A673 (cell line): ENCODE measurements around the gene CX3CR1. TPM values are rescaled to one million over a fixed set of nuclear protein-coding genes. Genes with fewer than 3 reads are reported as not detected.

Experiments
- BruUV-seq: library from RNA; stranded (reverse); fragments of 400-500 nt; replicated peaks from 2 replicates; lab custom pipeline; 2021; lab: Mats Ljungman, UMichigan
- CTCF ChIA-PET: fragments of 300-600 bp; sonication (Branson Sonifier 250); formaldehyde crosslinking; loops from one replicate; lab custom pipeline; 2022; ENCODE audit warnings: antibody characterized with exemption; lab: Charles Lee
- POLR2A ChIA-PET: fragments of 300-600 bp; sonication (Branson Sonifier 250); formaldehyde crosslinking; loops from one replicate; lab custom pipeline; 2022; ENCODE audit warnings: antibody characterized with exemption; ENCODE audit not compliant: low non-redundant PET; lab: Charles Lee
- DNase-seq: peaks from one replicate; pipeline ENCODE4 v3.0.0-alpha.2; 2015; ENCODE audit warnings: low spot score
- H3K27ac ChIP-seq: fragments of 200-600 bp; sonication (generic); 2 replicates; pipeline ENCODE4 v1.5.1; 2016; ENCODE audit warnings: mixed run types, low read depth, mild to moderate bottlenecking, mixed read lengths, antibody characterized with exemption, low read length; ENCODE audit not compliant: poor library complexity, severe bottlenecking
- H3K27me3 ChIP-seq: fragments of 200-600 bp; sonication (generic); replicated peaks from 2 replicates; pipeline ENCODE4 v1.6.1; 2017; ENCODE audit warnings: mixed run types, low read depth, mild to moderate bottlenecking, mixed read lengths, antibody characterized with exemption, low read length; ENCODE audit not compliant: insufficient read depth, poor library complexity
- H3K36me3 ChIP-seq: fragments of 200-600 bp; sonication (generic); 2 replicates; pipeline ENCODE4 v1.6.1; 2016; ENCODE audit warnings: mixed run types, mild to moderate bottlenecking, mixed read lengths, antibody characterized with exemption, low read length; ENCODE audit not compliant: insufficient read depth, poor library complexity, severe bottlenecking
- H3K4me1 ChIP-seq: fragments of 200-600 bp; sonication (generic); 2 replicates; pipeline ENCODE4 v1.6.1; 2017; ENCODE audit warnings: mixed run types, mild to moderate bottlenecking, mixed read lengths, antibody characterized with exemption, low read length; ENCODE audit not compliant: insufficient read depth, poor library complexity, severe bottlenecking
- H3K4me3 ChIP-seq: fragments of 200-600 bp; sonication (generic); 2 replicates; pipeline ENCODE4 v1.5.1; 2016; ENCODE audit warnings: low read depth, mixed run types, mild to moderate bottlenecking, mixed read lengths, low read length; ENCODE audit not compliant: poor library complexity, severe bottlenecking
- H3K9me3 ChIP-seq: fragments of 200-600 bp; sonication (generic); 2 replicates; pipeline ENCODE4 v1.6.1; 2016; ENCODE audit warnings: mixed run types, low read depth, mild to moderate bottlenecking, mixed read lengths, antibody characterized with exemption, low read length; ENCODE audit not compliant: poor library complexity, severe bottlenecking
- EZH2 ChIP-seq: fragments of 200-600 bp; sonication (generic); IDR thresholded peaks from 2 replicates; pipeline ENCODE4 v1.6.1; 2017; ENCODE audit warnings: borderline replicate concordance, low read depth, mild to moderate bottlenecking, mixed read lengths, antibody characterized with exemption, low read length; ENCODE audit not compliant: poor library complexity, severe bottlenecking
- intact Hi-C: fragments of 100-400 bp; cut with micrococcal nuclease; formaldehyde crosslinking; loops from one replicate; pipeline ENCODE4 v1.10.0; 2022; ENCODE audit not compliant: unreplicated experiment
- total RNA-seq: library from RNA; stranded (reverse); gene quantifications from 2 replicates; pipeline ENCODE4 v1.2.3, GENCODE V29; 2021
- TF ChIP-seq, protein P1 (sequence below): fragments of 300-800, 200-600 bp; sonication (generic); conservative IDR thresholded peaks from 2 replicates; pipeline ENCODE4 v1.5.1; 2017; ENCODE audit warnings: low read depth, mild to moderate bottlenecking, antibody characterized with exemption, low read length, moderate library complexity, mixed read lengths

CX3CR1 gene
- total RNA-seq, 1 experiment from 2014 or later, result not detected

DNA sequence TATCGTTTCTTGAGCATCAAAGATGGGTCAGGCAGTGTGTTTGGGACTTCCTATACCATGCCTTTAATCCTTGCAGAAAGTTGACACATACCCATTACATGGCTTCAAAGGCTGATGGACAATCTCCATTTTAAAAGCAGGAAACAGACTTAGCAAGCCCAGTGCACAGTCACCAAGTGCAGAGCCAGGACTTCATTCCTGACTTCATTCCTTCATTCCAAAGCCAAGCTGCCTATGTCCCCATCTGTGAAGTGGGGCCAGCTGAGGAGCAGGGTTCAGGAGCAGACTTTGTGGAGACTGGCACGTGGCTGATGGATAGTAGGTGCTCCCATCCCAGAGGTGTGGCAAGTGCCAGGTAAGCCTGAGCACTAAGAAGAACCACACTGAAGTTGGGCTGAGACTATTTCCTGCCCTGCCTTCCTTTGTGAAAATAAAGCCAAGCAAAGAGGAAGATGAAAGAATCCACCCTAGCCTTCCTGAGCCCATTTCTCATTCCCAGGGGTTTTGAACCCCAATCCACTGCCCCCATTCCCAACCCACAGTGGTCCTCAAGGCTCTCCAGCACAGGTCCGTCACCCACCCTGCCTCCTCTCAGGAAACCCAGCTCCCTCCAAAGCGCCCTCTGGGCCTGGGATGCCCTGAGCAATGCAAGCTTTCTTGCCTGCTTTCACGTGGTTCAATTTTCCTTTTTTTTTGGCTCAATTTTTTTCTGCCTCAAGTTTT lies 1.8 kb downstream of the CX3CR1 start:
- BruUV-seq, result no TSS peak
- DNase-seq, result no peak

DNA sequence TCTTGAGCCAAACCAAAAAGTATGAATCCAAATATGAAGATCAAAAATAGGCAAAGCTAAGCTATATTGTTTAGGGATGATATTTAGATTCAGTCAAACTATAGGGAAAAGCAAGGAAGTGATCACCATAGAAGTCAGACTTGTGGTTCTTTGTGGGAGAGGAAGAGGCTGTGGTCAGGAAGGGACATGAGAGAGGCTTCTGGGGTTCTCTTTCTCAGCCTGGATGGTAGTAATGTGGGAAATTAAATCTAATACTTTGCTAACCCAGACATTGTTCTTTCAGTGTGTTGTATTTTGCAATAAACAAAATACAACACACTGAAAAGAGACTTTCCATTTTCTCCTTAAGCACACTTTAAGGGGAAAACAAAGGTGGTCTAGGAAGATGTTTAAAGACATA lies 3.1 kb downstream of the CX3CR1 start:
- DNase-seq, result no peak
- no TSS peak for BruUV-seq
- Histone ChIP-seq H3K27me3 (no peaks in the 10 kb centered on the region), H3K4me1 (no peaks in the 10 kb centered on the region), H3K27ac (no peak overlapping the region), H3K36me3 (no peaks in the 10 kb centered on the region), H3K4me3 (no peak overlapping the region), H3K9me3 (no peaks in the 10 kb centered on the region)
- intact Hi-C loops, result no loop called here
- no peak for TF ChIP-seq EZH2
- TF ChIP-seq, protein P1, sequence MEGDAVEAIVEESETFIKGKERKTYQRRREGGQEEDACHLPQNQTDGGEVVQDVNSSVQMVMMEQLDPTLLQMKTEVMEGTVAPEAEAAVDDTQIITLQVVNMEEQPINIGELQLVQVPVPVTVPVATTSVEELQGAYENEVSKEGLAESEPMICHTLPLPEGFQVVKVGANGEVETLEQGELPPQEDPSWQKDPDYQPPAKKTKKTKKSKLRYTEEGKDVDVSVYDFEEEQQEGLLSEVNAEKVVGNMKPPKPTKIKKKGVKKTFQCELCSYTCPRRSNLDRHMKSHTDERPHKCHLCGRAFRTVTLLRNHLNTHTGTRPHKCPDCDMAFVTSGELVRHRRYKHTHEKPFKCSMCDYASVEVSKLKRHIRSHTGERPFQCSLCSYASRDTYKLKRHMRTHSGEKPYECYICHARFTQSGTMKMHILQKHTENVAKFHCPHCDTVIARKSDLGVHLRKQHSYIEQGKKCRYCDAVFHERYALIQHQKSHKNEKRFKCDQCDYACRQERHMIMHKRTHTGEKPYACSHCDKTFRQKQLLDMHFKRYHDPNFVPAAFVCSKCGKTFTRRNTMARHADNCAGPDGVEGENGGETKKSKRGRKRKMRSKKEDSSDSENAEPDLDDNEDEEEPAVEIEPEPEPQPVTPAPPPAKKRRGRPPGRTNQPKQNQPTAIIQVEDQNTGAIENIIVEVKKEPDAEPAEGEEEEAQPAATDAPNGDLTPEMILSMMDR, result no peak
- ChIA-PET POLR2A (no interaction called here), CTCF (no interaction called here)

More for the DNA sequence above, 1.8 kb downstream of the CX3CR1 start:
- TF ChIP-seq, protein P1, result no peak
- no peak for TF ChIP-seq EZH2
- no peak overlapping the region for H3K4me3 ChIP-seq
- ChIA-PET POLR2A (no interaction called here), CTCF (no interaction called here)
- no peaks in the 10 kb centered on the region for H3K4me1 ChIP-seq
- no peaks in the 10 kb centered on the region for H3K9me3 ChIP-seq
- H3K27me3 ChIP-seq, result no peaks in the 10 kb centered on the region
- H3K27ac ChIP-seq, result no peak overlapping the region
- no peaks in the 10 kb centered on the region for H3K36me3 ChIP-seq
- intact Hi-C loops, result no loop called here

DNA sequence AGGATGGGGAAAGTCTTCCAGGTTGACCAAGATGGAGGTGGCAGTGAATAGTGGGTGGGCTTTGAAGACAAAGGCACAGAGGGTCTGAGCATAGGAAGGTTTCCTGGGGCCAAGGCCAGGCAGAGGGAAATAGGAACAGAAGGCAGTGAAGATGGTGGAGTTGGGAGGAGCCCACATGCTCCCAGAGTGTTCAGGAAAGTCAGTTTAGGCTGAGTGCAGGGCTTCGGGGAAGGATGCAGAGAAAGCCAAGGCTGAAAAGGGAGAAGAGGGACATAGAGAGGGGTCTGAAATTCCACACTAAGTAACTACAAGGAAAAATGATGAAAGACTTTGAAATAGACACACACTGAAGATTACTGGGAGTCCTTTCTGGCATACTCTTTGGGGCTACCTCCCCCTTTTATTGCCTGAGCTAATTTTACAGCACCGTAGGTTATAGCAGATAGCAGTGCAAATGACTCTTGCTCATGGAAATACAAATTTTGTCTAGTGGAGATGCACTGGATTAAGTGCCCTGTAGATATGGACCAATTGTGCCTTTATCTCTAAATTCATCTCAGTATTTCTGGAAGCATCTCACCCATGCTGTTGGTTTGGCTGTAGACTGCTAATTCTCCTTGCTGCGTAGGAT lies 3.8 kb downstream of the CX3CR1 start:
- no peaks in the 10 kb centered on the region for H3K36me3 ChIP-seq
- H3K27ac ChIP-seq, result no peak overlapping the region
- H3K9me3 ChIP-seq, result no peaks in the 10 kb centered on the region
- H3K27me3 ChIP-seq, result no peaks in the 10 kb centered on the region
- TF ChIP-seq, protein P1, result no peak
- no peak for TF ChIP-seq EZH2
- no peak for DNase-seq
- CTCF ChIA-PET, result no interaction called here
- H3K4me3 ChIP-seq, result no peak overlapping the region
- intact Hi-C loops, result no loop called here
- BruUV-seq, result no TSS peak
- POLR2A ChIA-PET, result no interaction called here
- no peaks in the 10 kb centered on the region for H3K4me1 ChIP-seq
